ENCODE data around the gene SMIM28.

- no peak for TF ChIP-seq POLR2A (IDR thresholded peaks at IDR 0.05)
- TF ChIP-seq CTCF (IDR thresholded peaks at IDR 0.05), result no peak
- TF ChIP-seq EP300 (IDR thresholded peaks at IDR 0.05), result no peak
- TF ChIP-seq POLR2AphosphoS5 (IDR thresholded peaks at IDR 0.05), result no peak
These were observed 6.9 kb upstream of the SMIM28 start for GRCh38 chr6:138370631-138371451.

All from stomach (tissue), 4 donors.